HepG2 (cell line): ENCODE data around the gene BMP2K. TPM values are rescaled to one million over a fixed set of nuclear protein-coding genes. Genes with fewer than 3 reads are reported as not detected.

ENCODE experiments used
- ATAC-seq: fragments of 200-7000 bp; cut with Tn5 transposase; 3 replicates; pipeline ENCODE4 v1.9.1; 2020; ENCODE audit warnings: mild to moderate bottlenecking, moderate library complexity
- BruUV-seq: library from RNA; stranded (reverse); fragments of 400-500 nt; replicated peaks from 2 replicates; lab custom pipeline; 2021; lab: Mats Ljungman, UMichigan
- CTCF ChIA-PET: fragments of 300-600 bp; formaldehyde crosslinking; extraction: SDS; loops from one replicate; lab custom pipeline; 2021; ENCODE audit warnings: low total read pairs, inconsistent platforms, low intra/inter-chr PET ratio; lab: Yijun Ruan, JAX
- POLR2A ChIA-PET: fragments of 350-600 bp; sonication (Branson Sonifier 250); formaldehyde crosslinking; loops from one replicate; lab custom pipeline; 2020; ENCODE audit warnings: antibody characterized with exemption, inconsistent platforms; lab: Yijun Ruan, JAX
- DNase-seq: peaks from one replicate; pipeline ENCODE4 v3.0.0-alpha.2; 2015; ENCODE audit warnings: low spot score
- FAIRE-seq: peaks from 3 replicates; lab custom pipeline; 2011; peaks lifted over from hg19 to GRCh38; lab: Jason Lieb, UNC
- H2AFZ ChIP-seq: one replicate; pipeline ENCODE4 v1.6.1; 2011; ENCODE audit warnings: low read length, inconsistent platforms
- H3K27ac ChIP-seq: fragments of 300-600 bp; 3 replicates; pipeline ENCODE4 v1.8.0; 2011; ENCODE audit warnings: mixed run types, mild to moderate bottlenecking, mixed read lengths, low read length, inconsistent platforms; ENCODE audit not compliant: insufficient read depth; ENCODE audit errors: extremely low read length
- H3K27me3 ChIP-seq, 2 experiments: fragments of 200-600 bp in 1 of 2; 2 replicates in 1 of 2; 3 replicates in 1 of 2; pipeline versions ENCODE4 v1.6.0 to v1.8.0; 2011; ENCODE audit warnings: low read length in 2 of 2, mild to moderate bottlenecking in 2 of 2, moderate library complexity in 2 of 2, inconsistent platforms in 1 of 2; ENCODE audit not compliant: insufficient read depth in 2 of 2, control insufficient read depth in 1 of 2
- H3K36me3 ChIP-seq, 2 experiments: fragments of 200-600 bp in 1 of 2; replicated peaks in 1 of 2; 2 replicates in 1 of 2; 3 replicates in 1 of 2; pipeline versions ENCODE4 v1.5.1 to v1.8.0; 2011; ENCODE audit warnings: low read length in 2 of 2, inconsistent platforms in 1 of 2; ENCODE audit not compliant: insufficient read depth in 2 of 2, control insufficient read depth in 1 of 2
- H3K4me1 ChIP-seq: 2 replicates; pipeline ENCODE4 v1.5.1; 2012; ENCODE audit warnings: low read length, inconsistent platforms; ENCODE audit not compliant: insufficient read depth
- H3K4me2 ChIP-seq: 2 replicates; pipeline ENCODE4 v1.6.0; 2011; ENCODE audit warnings: low read depth, low read length, inconsistent platforms
- H3K4me3 ChIP-seq, 3 experiments: fragments of 200-600 bp in 1 of 3; sonication (generic), shearing (Covaris generic) in 1 of 3; replicated peaks in 1 of 3; 2 replicates each; pipeline ENCODE4 v1.5.1; 2011 to 2016; ENCODE audit warnings: low read length in 3 of 3, inconsistent platforms in 2 of 3, low read depth in 2 of 3, mild to moderate bottlenecking in 2 of 3, control low read depth in 1 of 3, mixed read lengths in 1 of 3; ENCODE audit not compliant: insufficient read depth in 1 of 3
- H3K79me2 ChIP-seq: one replicate; pipeline ENCODE4 v1.6.1; 2011; ENCODE audit warnings: low read length, inconsistent platforms; ENCODE audit not compliant: insufficient read depth
- H3K9ac ChIP-seq: 2 replicates; pipeline ENCODE4 v1.6.0; 2011; ENCODE audit warnings: mild to moderate bottlenecking, low read depth, low read length, inconsistent platforms; ENCODE audit not compliant: insufficient read depth
- H3K9me3 ChIP-seq: 2 replicates; pipeline ENCODE4 v1.5.1; 2012; ENCODE audit warnings: mild to moderate bottlenecking, low read length
- H4K20me1 ChIP-seq: 2 replicates; pipeline ENCODE4 v1.6.0; 2011; ENCODE audit warnings: inconsistent platforms, mild to moderate bottlenecking, low read length, moderate library complexity; ENCODE audit not compliant: insufficient read depth
- CHD2 ChIP-seq: IDR thresholded peaks from 2 replicates; pipeline ENCODE4 v1.6.1; 2011; ENCODE audit warnings: low read depth, low read length, improper control_type of control experiment
- HNRNPK ChIP-seq: fragments of 200-400 bp; formaldehyde crosslinking; IDR thresholded peaks from 2 replicates; pipeline ENCODE4 v1.6.1; 2018; ENCODE audit warnings: low read length, low read depth, moderate library complexity, mild to moderate bottlenecking; ENCODE audit not compliant: poor library complexity, severe bottlenecking
- REPIN1 ChIP-seq: sonication (generic); formaldehyde crosslinking; IDR thresholded peaks from 2 replicates; pipeline ENCODE4 v1.8.0; 2022; ENCODE audit warnings: missing genetic modification reagents, low read depth, mild to moderate bottlenecking, borderline replicate concordance
- ZFP36L2 ChIP-seq: sonication (generic); formaldehyde crosslinking; IDR thresholded peaks from 2 replicates; pipeline ENCODE4 v1.4.0; 2020; ENCODE audit warnings: missing genetic modification reagents
- ZHX2 ChIP-seq, 2 experiments: sonication (generic) in 1 of 2; formaldehyde crosslinking in 1 of 2; IDR thresholded peaks; 2 replicates each; pipeline versions ENCODE4 v1.6.1 to v1.9.0; 2014 to 2022; ENCODE audit warnings: antibody characterized with exemption in 1 of 2, borderline replicate concordance in 1 of 2, inconsistent platforms in 1 of 2, low read depth in 1 of 2, missing genetic modification reagents in 1 of 2
- ZNF292 ChIP-seq: sonication (generic); formaldehyde crosslinking; IDR thresholded peaks from 2 replicates; pipeline ENCODE4 v1.8.1; 2022; ENCODE audit warnings: mild to moderate bottlenecking, low read depth, missing genetic modification reagents, borderline replicate concordance
- ZNF564 ChIP-seq: sonication (generic); formaldehyde crosslinking; IDR thresholded peaks from 2 replicates; pipeline ENCODE4 v1.8.1; 2023; ENCODE audit warnings: mild to moderate bottlenecking, missing genetic modification reagents
- WGBS: methylation state at CpG from one replicate; pipeline ENCODE4 v1.1.6; 2017; ENCODE audit warnings: low lambda C conversion rate; 5-methylcytosine and 5-hydroxymethylcytosine counted together
- in situ Hi-C: cut with HindIII; loops from 2 replicates; pipeline ENCODE4 v1.10.0; 2017; ENCODE audit warnings: low pct_unique_long_range_greater_than_20kb; ENCODE audit not compliant: extremely low pct_ligation_motif_present
- intact Hi-C: fragments of 100-400 bp; cut with micrococcal nuclease; formaldehyde crosslinking; loops from one replicate; pipeline ENCODE4 v1.10.0; 2022; ENCODE audit not compliant: unreplicated experiment
- polyA plus RNA-seq, 8 experiments: library from polyadenylated mRNA; depleted of rRNA in 3 of 8; stranded (reverse) in 7 of 8; unstranded in 1 of 8; fragments of >200 nt; fragmentation: Illumina TruSeq in 4 of 8; extraction: Trizol in 4 of 8; gene quantifications; 2 replicates each; pipeline versions ENCODE4 v1.2.1 to v1.2.3, GENCODE V29; 2011 to 2016; ENCODE audit warnings: low read depth in 4 of 8, missing spikeins in 1 of 8, mixed read lengths in 1 of 8; ENCODE audit not compliant: insufficient read depth in 1 of 8
- total RNA-seq, 5 experiments: library from RNA; depleted of rRNA; stranded (reverse); fragments of >200 nt; fragmentation: Illumina TruSeq; extraction: Trizol; gene quantifications; 2 replicates each; pipeline ENCODE4 v1.2.3, GENCODE V29; 2016; ENCODE audit warnings: low read depth in 1 of 5
- TF ChIP-seq, protein P1 (sequence below): sonication (generic); formaldehyde crosslinking; IDR thresholded peaks from 2 replicates; pipeline ENCODE4 v1.4.0; 2020; ENCODE audit warnings: mild to moderate bottlenecking, missing genetic modification reagents

BMP2K gene
- total and polyA plus RNA-seq, 2 of the 13 experiments (the other 11 are each of a cell fraction or from before 2014, with no cell fraction given) = 8.6 to 15.2 TPM

- Histone ChIP-seq H3K9me3 (no peaks in the 10 kb centered on the region), H3K4me1 (peaks cover 7% of the 10 kb centered on the region; the same call in 1 of the 2 replicates), H3K36me3 (no peaks in the 10 kb centered on the region), H3K4me2 (no peak overlapping the region), H3K9ac (no peak overlapping the region), H2AFZ (no peak overlapping the region), H3K4me3 (no peak overlapping the region), H4K20me1 (no peaks in the 10 kb centered on the region), H3K79me2 (peaks cover 8% of the 10 kb centered on the region), H3K27me3 (no peaks in the 10 kb centered on the region), H3K27ac (no peak overlapping the region)
- 94% methylated on average over 4 of the region's 4 CpGs for WGBS
- POLR2A ChIA-PET = no interaction called here
- intact Hi-C loops = no loop called here
- DNase-seq (no peak), FAIRE-seq (no peak), ATAC-seq (no peak)
- TF ChIP-seq HNRNPK (no peak), ZNF292 (CRISPR knock-in tag) (no peak), REPIN1 (CRISPR knock-in tag) (no peak), CHD2 (no peak), ZFP36L2 (CRISPR knock-in tag) (no peak), ZNF564 (no peak), ZHX2 (IDR thresholded peaks at IDR 0.05; ENCODE audit: low read depth) (no peak), ZHX2 (CRISPR knock-in tag; IDR thresholded peaks at IDR 0.05; ENCODE audit: borderline replicate concordance) (no peak)
- TF ChIP-seq, protein P1, sequence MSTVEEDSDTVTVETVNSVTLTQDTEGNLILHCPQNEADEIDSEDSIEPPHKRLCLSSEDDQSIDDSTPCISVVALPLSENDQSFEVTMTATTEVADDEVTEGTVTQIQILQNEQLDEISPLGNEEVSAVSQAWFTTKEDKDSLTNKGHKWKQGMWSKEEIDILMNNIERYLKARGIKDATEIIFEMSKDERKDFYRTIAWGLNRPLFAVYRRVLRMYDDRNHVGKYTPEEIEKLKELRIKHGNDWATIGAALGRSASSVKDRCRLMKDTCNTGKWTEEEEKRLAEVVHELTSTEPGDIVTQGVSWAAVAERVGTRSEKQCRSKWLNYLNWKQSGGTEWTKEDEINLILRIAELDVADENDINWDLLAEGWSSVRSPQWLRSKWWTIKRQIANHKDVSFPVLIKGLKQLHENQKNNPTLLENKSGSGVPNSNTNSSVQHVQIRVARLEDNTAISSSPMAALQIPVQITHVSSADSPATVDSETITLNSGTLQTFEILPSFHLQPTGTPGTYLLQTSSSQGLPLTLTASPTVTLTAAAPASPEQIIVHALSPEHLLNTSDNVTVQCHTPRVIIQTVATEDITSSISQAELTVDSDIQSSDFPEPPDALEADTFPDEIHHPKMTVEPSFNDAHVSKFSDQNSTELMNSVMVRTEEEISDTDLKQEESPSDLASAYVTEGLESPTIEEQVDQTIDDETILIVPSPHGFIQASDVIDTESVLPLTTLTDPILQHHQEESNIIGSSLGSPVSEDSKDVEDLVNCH (CRISPR knock-in tag) = no peak
- no TSS peak for BruUV-seq
- in situ Hi-C loops = no loop called here
- CTCF ChIA-PET = no interaction called here
These were observed 21.7 kb downstream of the BMP2K start for GRCh38 chr4:78797777-78798284.
